ENCODE results near the gene C17orf107. TPM values are rescaled to one million over a fixed set of nuclear protein-coding genes. Genes with fewer than 3 reads are reported as not detected.
"Not testable (repeated sequence)": the region's sequence is repeated elsewhere in the genome, so short reads cannot be mapped to it uniquely, and the experiment has no call there.

C17orf107 gene
- polyA plus RNA-seq, 1 donor from 2014 or later, result 0.45 TPM

DNA sequence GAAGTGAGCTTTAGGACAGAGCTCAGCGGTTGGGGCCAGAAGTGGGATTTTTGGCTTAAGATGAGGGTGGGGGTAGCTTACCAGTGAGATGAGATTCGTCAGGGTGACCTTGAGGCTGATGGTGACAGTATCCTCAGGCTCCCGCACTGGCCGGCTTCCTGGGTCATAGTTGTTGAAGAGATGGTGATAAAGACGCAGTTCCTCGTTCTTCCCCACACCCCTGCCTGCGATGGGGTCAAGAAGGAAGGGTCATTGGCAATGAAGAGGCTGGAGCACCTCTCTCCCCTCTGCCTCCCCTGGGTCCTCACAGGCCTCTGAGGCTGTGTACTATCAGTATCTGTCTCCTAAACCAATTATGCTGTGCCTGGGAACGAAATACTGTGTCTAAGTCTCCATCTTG is 3.2 kb downstream of the C17orf107 start:
- Histone ChIP-seq H3K9me2 (ENCODE audit: insufficient read depth, low read length) (no peaks in the 10 kb centered on the region), H3K79me2 (replicated peaks; ENCODE audit: insufficient read depth, low read length) (no peaks in the 10 kb centered on the region), H2AFZ (ENCODE audit: low read depth, low read length) (no peak overlapping the region), H3K27ac (ENCODE audit: low read length) (no peak overlapping the region), H3K36me3 (ENCODE audit: insufficient read depth, low read length) (no peaks in the 10 kb centered on the region), H3K4me2 (ENCODE audit: low read length) (no peak overlapping the region), H3K27me3 (ENCODE audit: insufficient read depth, low read depth, low read length) (no peaks in the 10 kb centered on the region), H3F3A (ENCODE audit: insufficient read depth, low read length, poor library complexity, severe bottlenecking) (no peaks in the 10 kb centered on the region), H3K9me3 (ENCODE audit: low read length) (no peaks in the 10 kb centered on the region), H4K20me1 (ENCODE audit: insufficient read depth) (no peaks in the 10 kb centered on the region), H3K9ac (ENCODE audit: low read length) (no peak overlapping the region), H3K4me3 (ENCODE audit: low read length) (no peak overlapping the region)
- TF ChIP-seq EP300 (conservative IDR thresholded peaks at IDR 0.05; ENCODE audit: poor library complexity, severe bottlenecking), result no peak
- TF ChIP-seq SMC3 (conservative IDR thresholded peaks at IDR 0.05; ENCODE audit: poor library complexity), result no peak
- TF ChIP-seq, protein P1, sequence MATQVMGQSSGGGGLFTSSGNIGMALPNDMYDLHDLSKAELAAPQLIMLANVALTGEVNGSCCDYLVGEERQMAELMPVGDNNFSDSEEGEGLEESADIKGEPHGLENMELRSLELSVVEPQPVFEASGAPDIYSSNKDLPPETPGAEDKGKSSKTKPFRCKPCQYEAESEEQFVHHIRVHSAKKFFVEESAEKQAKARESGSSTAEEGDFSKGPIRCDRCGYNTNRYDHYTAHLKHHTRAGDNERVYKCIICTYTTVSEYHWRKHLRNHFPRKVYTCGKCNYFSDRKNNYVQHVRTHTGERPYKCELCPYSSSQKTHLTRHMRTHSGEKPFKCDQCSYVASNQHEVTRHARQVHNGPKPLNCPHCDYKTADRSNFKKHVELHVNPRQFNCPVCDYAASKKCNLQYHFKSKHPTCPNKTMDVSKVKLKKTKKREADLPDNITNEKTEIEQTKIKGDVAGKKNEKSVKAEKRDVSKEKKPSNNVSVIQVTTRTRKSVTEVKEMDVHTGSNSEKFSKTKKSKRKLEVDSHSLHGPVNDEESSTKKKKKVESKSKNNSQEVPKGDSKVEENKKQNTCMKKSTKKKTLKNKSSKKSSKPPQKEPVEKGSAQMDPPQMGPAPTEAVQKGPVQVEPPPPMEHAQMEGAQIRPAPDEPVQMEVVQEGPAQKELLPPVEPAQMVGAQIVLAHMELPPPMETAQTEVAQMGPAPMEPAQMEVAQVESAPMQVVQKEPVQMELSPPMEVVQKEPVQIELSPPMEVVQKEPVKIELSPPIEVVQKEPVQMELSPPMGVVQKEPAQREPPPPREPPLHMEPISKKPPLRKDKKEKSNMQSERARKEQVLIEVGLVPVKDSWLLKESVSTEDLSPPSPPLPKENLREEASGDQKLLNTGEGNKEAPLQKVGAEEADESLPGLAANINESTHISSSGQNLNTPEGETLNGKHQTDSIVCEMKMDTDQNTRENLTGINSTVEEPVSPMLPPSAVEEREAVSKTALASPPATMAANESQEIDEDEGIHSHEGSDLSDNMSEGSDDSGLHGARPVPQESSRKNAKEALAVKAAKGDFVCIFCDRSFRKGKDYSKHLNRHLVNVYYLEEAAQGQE (IDR thresholded peaks at IDR 0.05; ENCODE audit: borderline replicate concordance), result no peak
- TF ChIP-seq, protein P2, sequence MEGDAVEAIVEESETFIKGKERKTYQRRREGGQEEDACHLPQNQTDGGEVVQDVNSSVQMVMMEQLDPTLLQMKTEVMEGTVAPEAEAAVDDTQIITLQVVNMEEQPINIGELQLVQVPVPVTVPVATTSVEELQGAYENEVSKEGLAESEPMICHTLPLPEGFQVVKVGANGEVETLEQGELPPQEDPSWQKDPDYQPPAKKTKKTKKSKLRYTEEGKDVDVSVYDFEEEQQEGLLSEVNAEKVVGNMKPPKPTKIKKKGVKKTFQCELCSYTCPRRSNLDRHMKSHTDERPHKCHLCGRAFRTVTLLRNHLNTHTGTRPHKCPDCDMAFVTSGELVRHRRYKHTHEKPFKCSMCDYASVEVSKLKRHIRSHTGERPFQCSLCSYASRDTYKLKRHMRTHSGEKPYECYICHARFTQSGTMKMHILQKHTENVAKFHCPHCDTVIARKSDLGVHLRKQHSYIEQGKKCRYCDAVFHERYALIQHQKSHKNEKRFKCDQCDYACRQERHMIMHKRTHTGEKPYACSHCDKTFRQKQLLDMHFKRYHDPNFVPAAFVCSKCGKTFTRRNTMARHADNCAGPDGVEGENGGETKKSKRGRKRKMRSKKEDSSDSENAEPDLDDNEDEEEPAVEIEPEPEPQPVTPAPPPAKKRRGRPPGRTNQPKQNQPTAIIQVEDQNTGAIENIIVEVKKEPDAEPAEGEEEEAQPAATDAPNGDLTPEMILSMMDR (IDR thresholded peaks at IDR 0.05; ENCODE audit: poor library complexity, severe bottlenecking), result no peak

DNA sequence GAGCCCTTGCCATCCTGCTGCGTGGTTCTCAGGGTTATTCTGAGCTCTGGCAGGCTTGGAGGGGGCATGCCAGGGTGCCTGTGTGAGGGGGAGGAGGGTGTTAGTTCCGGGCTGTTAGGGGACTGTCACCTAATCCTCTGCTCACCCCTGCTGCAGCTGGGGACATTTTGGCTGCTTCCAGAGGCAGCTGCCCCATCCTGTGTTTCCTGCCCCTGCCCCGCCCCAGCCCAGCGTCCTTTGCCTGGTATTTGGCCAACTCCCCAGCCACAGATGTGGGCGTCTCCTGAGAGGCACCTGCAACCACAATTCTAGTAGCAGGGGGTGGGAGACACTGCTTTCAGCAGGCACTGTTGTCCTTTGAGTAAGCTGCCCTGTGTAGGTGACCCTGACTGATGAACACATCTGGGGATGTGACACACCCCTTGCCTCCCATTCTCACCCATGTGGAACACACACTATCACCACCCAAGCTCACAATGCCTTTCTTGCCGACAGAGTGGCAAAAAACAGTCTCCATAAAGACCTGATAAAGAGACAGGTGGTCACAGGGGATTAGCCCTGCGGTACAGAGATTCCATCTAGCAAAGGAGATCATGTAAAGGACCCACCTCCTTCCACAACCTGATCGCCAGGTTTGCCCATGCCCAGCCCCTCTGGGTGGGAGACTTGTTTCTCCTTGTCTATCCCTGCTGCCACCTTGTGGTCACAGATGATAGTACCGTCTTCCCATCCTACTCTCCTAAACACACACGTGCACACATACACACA is 3.9 kb downstream of the C17orf107 start, which contains the start of gene CHRNE:
CHRNE (minus strand) TSS at position 48 of the 768 bp plus-strand sequence; CDS start at position 13, 35 bp downstream.
- Histone ChIP-seq H3K79me2 (replicated peaks; ENCODE audit: insufficient read depth, low read length) (no peaks in the 10 kb centered on the region), H2AFZ (ENCODE audit: low read depth, low read length) (no peak within 1 kb of the TSS), H3K4me3 (ENCODE audit: low read length) (no peak within 1 kb of the TSS), H3K9me3 (ENCODE audit: low read length) (no peaks in the 10 kb centered on the region), H3K9me2 (ENCODE audit: insufficient read depth, low read length) (no peaks in the 10 kb centered on the region), H4K20me1 (ENCODE audit: insufficient read depth) (no peaks in the 10 kb centered on the region), H3K4me2 (ENCODE audit: low read length) (no peak within 1 kb of the TSS), H3K27me3 (ENCODE audit: insufficient read depth, low read depth, low read length) (no peaks in the 10 kb centered on the region), H3K27ac (ENCODE audit: low read length) (no peak within 1 kb of the TSS), H3K9ac (ENCODE audit: low read length) (no peak within 1 kb of the TSS), H3F3A (ENCODE audit: insufficient read depth, low read length, poor library complexity, severe bottlenecking) (no peaks in the 10 kb centered on the region), H3K36me3 (ENCODE audit: insufficient read depth, low read length) (no peaks in the 10 kb centered on the region)
- TF ChIP-seq EP300 (conservative IDR thresholded peaks at IDR 0.05; ENCODE audit: poor library complexity, severe bottlenecking) (no peak), RAD21 (conservative IDR thresholded peaks at IDR 0.05) (peak; percentile 71), POLR2AphosphoS5 (IDR thresholded peaks at IDR 0.05) (no peak), SMC3 (conservative IDR thresholded peaks at IDR 0.05; ENCODE audit: poor library complexity) (peak; percentile 76), EZH2 (IDR thresholded peaks at IDR 0.05; ENCODE audit: borderline replicate concordance, insufficient read depth, low read length, poor library complexity, severe bottlenecking) (no peak), TAF1 (IDR thresholded peaks at IDR 0.05; ENCODE audit: low read depth) (no peak), MXI1 (conservative IDR thresholded peaks at IDR 0.05; ENCODE audit: poor library complexity, severe bottlenecking) (no peak)
- TF ChIP-seq, protein P2 (IDR thresholded peaks at IDR 0.05; ENCODE audit: poor library complexity, severe bottlenecking), result peak; percentile 86
- TF ChIP-seq, protein P1 (IDR thresholded peaks at IDR 0.05; ENCODE audit: borderline replicate concordance), result no peak

DNA sequence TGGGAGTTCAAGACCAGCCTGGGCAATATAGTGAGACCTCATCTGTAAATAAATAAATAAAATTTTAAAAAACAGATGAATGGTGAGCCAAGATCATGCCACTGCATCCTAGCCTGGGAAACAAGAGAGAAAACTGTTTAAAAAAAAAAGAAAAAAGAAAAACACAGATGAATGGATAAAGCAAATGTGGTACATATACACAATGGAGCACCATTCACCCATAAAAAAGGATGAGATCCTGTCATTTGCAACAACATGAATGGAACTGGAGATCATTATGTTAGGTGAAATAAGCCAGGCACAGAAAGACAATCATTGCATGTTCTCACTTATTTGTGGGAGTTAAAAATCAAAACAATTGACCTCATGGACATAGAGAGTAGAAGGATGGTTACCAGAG is 7.3 kb downstream of the C17orf107 start:
- H2AFZ ChIP-seq (ENCODE audit: low read depth, low read length); H3K79me2 ChIP-seq (replicated peaks; ENCODE audit: insufficient read depth, low read length); H3K4me3 ChIP-seq (ENCODE audit: low read length); H4K20me1 ChIP-seq (ENCODE audit: insufficient read depth); H3K9me3 ChIP-seq (ENCODE audit: low read length); H3K9me2 ChIP-seq (ENCODE audit: insufficient read depth, low read length); H3K27me3 ChIP-seq (ENCODE audit: insufficient read depth, low read depth, low read length); H3K4me2 ChIP-seq (ENCODE audit: low read length); H3K36me3 ChIP-seq (ENCODE audit: insufficient read depth, low read length); H3K9ac ChIP-seq (ENCODE audit: low read length); H3F3A ChIP-seq (ENCODE audit: insufficient read depth, low read length, poor library complexity, severe bottlenecking); H3K27ac ChIP-seq (ENCODE audit: low read length): not testable (repeated sequence)

Data from neural cell (in vitro differentiated cells).